Camera-type eye (tissue), 1 donor: ENCODE data around the gene KLF17. TPM values are rescaled to one million over a fixed set of nuclear protein-coding genes. Genes with fewer than 3 reads are reported as not detected.

ENCODE experiments used
- total RNA-seq: library from RNA; depleted of rRNA; stranded (reverse); fragments of >200 nt; gene quantifications from one replicate; pipeline ENCODE4 v1.2.3, GENCODE V29; 2014

The KLF17 gene, protein sequence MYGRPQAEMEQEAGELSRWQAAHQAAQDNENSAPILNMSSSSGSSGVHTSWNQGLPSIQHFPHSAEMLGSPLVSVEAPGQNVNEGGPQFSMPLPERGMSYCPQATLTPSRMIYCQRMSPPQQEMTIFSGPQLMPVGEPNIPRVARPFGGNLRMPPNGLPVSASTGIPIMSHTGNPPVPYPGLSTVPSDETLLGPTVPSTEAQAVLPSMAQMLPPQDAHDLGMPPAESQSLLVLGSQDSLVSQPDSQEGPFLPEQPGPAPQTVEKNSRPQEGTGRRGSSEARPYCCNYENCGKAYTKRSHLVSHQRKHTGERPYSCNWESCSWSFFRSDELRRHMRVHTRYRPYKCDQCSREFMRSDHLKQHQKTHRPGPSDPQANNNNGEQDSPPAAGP
- total RNA-seq, result not detected

DNA sequence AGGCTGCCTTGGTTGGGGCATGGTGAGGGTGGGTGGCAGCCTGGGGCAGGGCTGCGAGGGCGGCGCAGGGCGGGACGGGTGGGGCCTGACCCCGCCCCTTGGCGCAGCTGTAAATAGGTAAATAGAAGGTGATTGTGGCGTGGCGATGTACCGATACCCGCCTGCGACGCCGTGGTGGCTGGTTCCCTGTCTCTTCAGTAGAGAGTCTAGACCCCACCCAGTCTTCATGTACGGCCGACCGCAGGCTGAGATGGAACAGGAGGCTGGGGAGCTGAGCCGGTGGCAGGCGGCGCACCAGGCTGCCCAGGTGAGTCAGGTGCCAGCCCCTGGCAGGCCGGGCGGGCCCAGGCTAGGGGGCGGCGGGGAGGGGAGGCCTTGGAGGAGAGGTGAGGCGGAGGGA, at the start of gene KLF17:
Gene KLF17, plus strand, starts transcription at position 140 of the 400 bp plus-strand sequence. Its CDS starts 87 bp downstream, at position 227.

DNA sequence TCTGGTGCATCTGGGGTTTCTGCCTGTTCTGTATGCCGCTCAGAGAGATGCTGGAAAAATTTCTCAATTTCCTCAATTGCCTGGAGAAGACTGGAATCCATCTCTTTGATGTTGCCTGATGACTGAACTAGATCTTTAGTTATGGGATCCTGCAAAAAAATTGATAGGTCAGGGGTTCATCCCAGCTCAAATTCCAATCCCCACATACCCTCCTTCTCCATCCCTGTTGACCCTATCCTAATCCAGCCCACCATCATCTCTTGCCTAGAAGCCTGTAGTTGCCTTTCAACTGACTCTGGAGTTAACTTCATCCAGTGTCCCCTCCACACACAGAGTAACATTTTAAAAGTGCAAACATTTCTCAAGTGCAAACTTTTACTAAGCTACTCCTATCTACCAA, 22.9 kb downstream of the KLF17 start, which contains the start of gene KLF18:
Gene KLF18, minus strand, starts transcription at position 101 of the 400 bp plus-strand sequence. Its CDS starts 0 bp downstream, at position 101.

Other genes with a start within 250 kb of the KLF17 start
- 2.4 TPM for gene ARTN, start 185.0 kb upstream of the KLF17 start, total RNA-seq
- 29.4 TPM for gene IPO13, start 171.9 kb upstream of the KLF17 start, total RNA-seq
- gene DPH2, start 148.8 kb upstream of the KLF17 start, total RNA-seq, result 12.8 TPM
- 76.0 TPM for gene ATP6V0B, start 143.9 kb upstream of the KLF17 start, total RNA-seq
- 33.9 TPM for gene B4GALT2, start 139.6 kb upstream of the KLF17 start, total RNA-seq
- 4.3 TPM for gene CCDC24, start 127.2 kb upstream of the KLF17 start, total RNA-seq
- 35.0 TPM for gene SLC6A9, start 87.4 kb upstream of the KLF17 start, total RNA-seq
- gene KLF18, start 22.8 kb downstream of the KLF17 start, total RNA-seq, result not detected
- 52.7 TPM for gene DMAP1, start 94.7 kb downstream of the KLF17 start, total RNA-seq
- gene ERI3, start 236.4 kb downstream of the KLF17 start, total RNA-seq, result 54.4 TPM